Pancreas (tissue), 10 donors: Measurements from ENCODE around the gene KIF5C. TPM values are rescaled to one million over a fixed set of nuclear protein-coding genes. Genes with fewer than 3 reads are reported as not detected.

Experiments used
- ATAC-seq, 4 donors: fragments of 200-7000 bp; cut with Tn5 transposase; one replicate each; pipeline versions ENCODE4 v1.8.0 to v1.9.1; 2020; ENCODE audit warnings: mild to moderate bottlenecking in 4 of 4, moderate library complexity in 4 of 4
- DNase-seq, 6 donors: peaks; one replicate each; pipeline ENCODE4 v3.0.0-alpha.2; 2020
- FAIRE-seq: peaks from 2 replicates; lab custom pipeline; 2012; peaks lifted over from hg19 to GRCh38; lab: Jason Lieb, UNC
- H3K27ac ChIP-seq, 4 donors: fragments of 200-600 bp; sonication (generic); 1 replicate in 3 of 4; 2 replicates in 1 of 4; pipeline versions ENCODE4 v1.5.0 to v1.8.0; 2020
- H3K27me3 ChIP-seq, 4 donors: fragments of 200-600 bp; one replicate each; pipeline ENCODE4 v1.8.0; 2021
- H3K36me3 ChIP-seq, 3 donors: fragments of 200-600 bp; sonication (generic) in 1 of 3; one replicate each; pipeline versions ENCODE4 v1.5.0 to v1.8.0; 2020 to 2021
- H3K4me1 ChIP-seq, 3 donors: fragments of 200-600 bp; one replicate each; pipeline ENCODE4 v1.8.0; 2021
- H3K4me3 ChIP-seq, 4 donors: fragments of 200-600 bp; sonication (generic) in 2 of 4; one replicate each; pipeline versions ENCODE4 v1.5.0 to v1.8.0; 2020 to 2021
- H3K9me3 ChIP-seq, 4 donors: fragments of 200-600 bp; one replicate each; pipeline ENCODE4 v1.8.0; 2021
- CTCF ChIP-seq, 4 donors: fragments of 200-600 bp; sonication (generic) in 3 of 4; IDR thresholded peaks; one replicate each; pipeline versions ENCODE4 v1.5.0 to v1.8.0; 2021; ENCODE audit warnings: antibody characterized with exemption in 4 of 4
- WGBS, 2 donors: extraction: QIAGEN DNeasy Blood & Tissue Kit; methylation state at CpG; one replicate each; pipeline ENCODE4 v1.1.7; 2013; 5-methylcytosine and 5-hydroxymethylcytosine counted together
- intact Hi-C, 3 donors: fragments of 100-400 bp; cut with DNase I; formaldehyde crosslinking; loops; one replicate each; pipeline versions ENCODE4 v1.11.1 to v1.14.2; 2022
- polyA plus RNA-seq, 2 donors: library from polyadenylated mRNA; stranded (reverse); fragments of 200-250 nt; gene quantifications; one replicate each; pipeline ENCODE4 v1.2.3, GENCODE V29; 2013
- total RNA-seq, 6 donors: library from RNA; stranded (reverse); fragmentation: NEBNext Ultra II Directional in 4 of 6; extraction: Animal tissue kit (Norgen Biotek cat#: 25700) in 4 of 6; gene quantifications; one replicate each; pipeline versions ENCODE4 v1.2.1 to v1.2.4, GENCODE V29; 2021 to 2023
- donor health status: healthy with polysubstance abuse.
- donor health status: DM: no; HTN: no; CAD: no; lungs with moderate emphysema.
- donor health status: DM: no; HTN: no; CAD: no.
- donor health status: control.
- donor health status: control.
- donor health status: Bipolar disorder and iron deficiency.
- donor health status: DM: yes; HTN: yes; CAD: no.
- donor health status: DM: no; HTN: no; CAD: no.
- donor health status: DM: no; HTN: no; CAD: no.
- donor health status: DM: yes; HTN: yes; CAD: no.

KIF5C gene
- total and polyA plus RNA-seq, 8 donors: 0.88 to 10.2 (median 2.8) TPM

GRCh38 chr2:149040451-149040850, 165.4 kb downstream of the KIF5C start:
- ATAC-seq (no peak), FAIRE-seq (no peak), DNase-seq (no peak)
- H3K9me3 ChIP-seq: no peaks in the 10 kb centered on the region
- H3K4me1 ChIP-seq: no peaks in the 10 kb centered on the region
- no peak overlapping the region for H3K27ac ChIP-seq
- intact Hi-C loops: no loop called here
- H3K36me3 ChIP-seq: no peaks in the 10 kb centered on the region
- no peak overlapping the region for H3K4me3 ChIP-seq
- TF ChIP-seq CTCF (IDR thresholded peaks at IDR 0.05): peak in 2 of 4 donors; percentile 14 to 22
- H3K27me3 ChIP-seq: no peaks in the 10 kb centered on the region
- 68 to 73% methylated on average over 7 of the region's 7 CpGs for WGBS, 2 donors

DNA sequence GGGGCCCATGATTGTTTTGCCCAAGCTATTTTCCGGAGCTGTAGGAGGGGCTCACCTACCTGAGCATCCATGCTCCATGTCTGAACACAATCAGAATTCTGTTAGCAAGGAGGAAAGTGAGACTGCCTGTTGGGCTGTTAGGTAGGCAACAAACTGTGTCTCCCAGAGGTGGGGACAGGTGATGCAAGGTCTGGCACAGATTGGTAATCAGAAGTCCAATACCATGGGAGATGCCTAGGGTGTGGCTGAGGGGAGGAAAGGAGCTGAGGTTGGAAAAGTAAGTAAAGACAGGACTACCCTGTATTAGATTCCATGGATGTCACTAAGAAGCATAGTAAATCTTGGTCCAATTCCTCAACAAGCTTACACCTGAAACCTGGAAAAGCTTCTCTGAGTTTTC, 166.5 kb downstream of the KIF5C start:
- Histone ChIP-seq H3K4me1 (no peaks in the 10 kb centered on the region), H3K36me3 (no peaks in the 10 kb centered on the region), H3K27me3 (no peaks in the 10 kb centered on the region), H3K27ac (no peak overlapping the region), H3K4me3 (no peak overlapping the region), H3K9me3 (no peaks in the 10 kb centered on the region)
- intact Hi-C loops: no loop called here
- DNase-seq (no peak), FAIRE-seq (no peak), ATAC-seq (no peak)
- WGBS, 2 donors: 97 to 100% methylated on average over 1 of the region's 1 CpG
- TF ChIP-seq CTCF (IDR thresholded peaks at IDR 0.05): no peak

DNA sequence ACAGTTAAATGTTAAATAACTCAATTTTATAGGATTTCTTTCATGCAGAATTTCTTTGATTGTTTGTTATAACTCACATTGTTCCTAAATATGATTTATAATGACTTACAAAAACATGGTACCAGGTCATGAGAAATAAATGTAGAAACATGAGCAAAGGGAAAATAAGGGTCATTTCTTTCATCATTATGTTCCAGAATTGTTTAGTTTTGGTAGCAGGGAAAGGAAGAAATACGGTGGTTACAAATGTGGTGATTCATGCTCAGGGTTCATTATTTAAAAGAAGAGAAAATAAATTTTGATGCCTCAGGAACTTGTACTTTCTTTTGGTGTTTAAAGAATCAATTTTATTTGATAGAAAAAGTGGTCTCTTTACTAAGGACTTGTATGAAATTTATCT, 167.9 kb downstream of the KIF5C start:
- TF ChIP-seq CTCF (IDR thresholded peaks at IDR 0.05): no peak
- Histone ChIP-seq H3K4me3 (no peak overlapping the region), H3K4me1 (no peaks in the 10 kb centered on the region), H3K9me3 (no peaks in the 10 kb centered on the region), H3K27me3 (no peaks in the 10 kb centered on the region), H3K27ac (no peak overlapping the region), H3K36me3 (no peaks in the 10 kb centered on the region)
- WGBS, 2 donors: 65 to 78% methylated on average over 1 of the region's 1 CpG
- FAIRE-seq (no peak), ATAC-seq (no peak), DNase-seq (no peak)
- intact Hi-C loops: no loop called here

- no peak for TF ChIP-seq CTCF (IDR thresholded peaks at IDR 0.05)
- Histone ChIP-seq H3K27ac (no peak overlapping the region), H3K4me1 (no peaks in the 10 kb centered on the region), H3K36me3 (no peaks in the 10 kb centered on the region), H3K9me3 (no peaks in the 10 kb centered on the region), H3K27me3 (no peaks in the 10 kb centered on the region), H3K4me3 (no peak overlapping the region)
- DNase-seq (no peak), ATAC-seq (no peak), FAIRE-seq (no peak)
- WGBS, 2 donors: 74 to 91% methylated on average over 1 of the region's 1 CpG
- intact Hi-C loops: no loop called here
Measured at GRCh38 chr2:149044500-149044899, 169.5 kb downstream of the KIF5C start.

GRCh38 chr2:149047118-149047517, 172.1 kb downstream of the KIF5C start:
- no peaks in the 10 kb centered on the region for H3K27me3 ChIP-seq
- FAIRE-seq: no peak
- no peak overlapping the region for H3K27ac ChIP-seq
- no peaks in the 10 kb centered on the region for H3K36me3 ChIP-seq
- H3K4me3 ChIP-seq: no peak overlapping the region
- no peak for TF ChIP-seq CTCF (IDR thresholded peaks at IDR 0.05)
- no peaks in the 10 kb centered on the region for H3K4me1 ChIP-seq
- intact Hi-C loops: no loop called here
- no peak for ATAC-seq
- no peaks in the 10 kb centered on the region for H3K9me3 ChIP-seq
- DNase-seq: no peak
- 94 to 97% methylated on average over 2 of the region's 2 CpGs for WGBS, 2 donors
